GM12878 (cell line): ENCODE data around the gene CFAP53. TPM values are rescaled to one million over a fixed set of nuclear protein-coding genes. Genes with fewer than 3 reads are reported as not detected.

ENCODE experiments used
- BACH1 ChIP-seq: fragments of 450-650 bp; IDR thresholded peaks from 2 replicates; pipeline ENCODE4 v1.6.1; 2017; ENCODE audit warnings: mild to moderate bottlenecking, borderline replicate concordance
- EED ChIP-seq: sonication (generic); IDR thresholded peaks from 2 replicates; pipeline ENCODE4 v1.6.1; 2016; ENCODE audit warnings: antibody characterized with exemption, low read depth
- HCFC1 ChIP-seq: fragments of 150-350 bp; IDR thresholded peaks from 2 replicates; pipeline ENCODE4 v1.6.1; 2014; ENCODE audit warnings: low read length
- HDAC2 ChIP-seq: fragments of 200-600 bp; sonication (generic); IDR thresholded peaks from 2 replicates; pipeline ENCODE4 v1.6.1; 2017
- HDAC6 ChIP-seq: fragments of 200-600 bp; sonication (generic); IDR thresholded peaks from one replicate; pipeline ENCODE4 v1.8.0; 2017; ENCODE audit warnings: antibody characterized with exemption; ENCODE audit not compliant: unreplicated experiment
- JUNB ChIP-seq: IDR thresholded peaks from 2 replicates; pipeline ENCODE4 v1.6.1; 2016; ENCODE audit warnings: antibody characterized with exemption, mild to moderate bottlenecking
- JUND ChIP-seq: IDR thresholded peaks from 2 replicates; pipeline ENCODE4 v1.6.1; 2012; ENCODE audit warnings: low read depth, mild to moderate bottlenecking, low read length, improper control_type of control experiment, moderate library complexity
- MYC ChIP-seq: IDR thresholded peaks from 2 replicates; pipeline ENCODE4 v1.6.1; 2011; ENCODE audit warnings: mild to moderate bottlenecking, low read length, moderate library complexity, inconsistent platforms; ENCODE audit not compliant: insufficient read depth, insufficient replicate concordance, insufficient read length, severe bottlenecking
- NFXL1 ChIP-seq: fragments of 450-650 bp; IDR thresholded peaks from 2 replicates; pipeline ENCODE4 v1.6.1; 2017; ENCODE audit warnings: antibody characterized with exemption, mild to moderate bottlenecking, borderline replicate concordance
- NRF1 ChIP-seq: conservative IDR thresholded peaks from 2 replicates; pipeline ENCODE4 v1.6.1; 2011; ENCODE audit warnings: mild to moderate bottlenecking, low read depth, low read length, improper control_type of control experiment
- PAX5 ChIP-seq: IDR thresholded peaks from 2 replicates; pipeline ENCODE4 v1.6.1; 2011; ENCODE audit warnings: low read depth, low read length, borderline replicate concordance
- PML ChIP-seq: IDR thresholded peaks from 2 replicates; pipeline ENCODE4 v1.6.1; 2012; ENCODE audit warnings: low read length, inconsistent platforms
- PRDM15 ChIP-seq: fragments of 450-650 bp; formaldehyde crosslinking; IDR thresholded peaks from 2 replicates; pipeline ENCODE4 v1.4.0; 2020; ENCODE audit warnings: mild to moderate bottlenecking, moderate library complexity
- REST ChIP-seq: IDR thresholded peaks from 2 replicates; pipeline ENCODE4 v1.6.1; 2012; ENCODE audit warnings: mild to moderate bottlenecking, low read depth, low read length
- SIX5 ChIP-seq: IDR thresholded peaks from 2 replicates; pipeline ENCODE4 v1.6.1; 2011; ENCODE audit warnings: mild to moderate bottlenecking, low read depth, low read length, moderate library complexity; ENCODE audit not compliant: severe bottlenecking
- SMAD1 ChIP-seq: fragments of 450-650 bp; IDR thresholded peaks from 2 replicates; pipeline ENCODE4 v1.6.1; 2018; ENCODE audit warnings: mild to moderate bottlenecking, low read depth; ENCODE audit not compliant: partially characterized antibody
- SMAD5 ChIP-seq: IDR thresholded peaks from 2 replicates; pipeline ENCODE4 v1.6.1; 2016; ENCODE audit warnings: antibody characterized with exemption, low read depth
- SUZ12 ChIP-seq: fragments of 200-600 bp; sonication (generic); IDR thresholded peaks from one replicate; pipeline ENCODE4 v1.6.1; 2018; ENCODE audit warnings: antibody characterized with exemption, mild to moderate bottlenecking; ENCODE audit not compliant: unreplicated experiment
- TARDBP ChIP-seq: IDR thresholded peaks from 2 replicates; pipeline ENCODE4 v1.6.1; 2016; ENCODE audit warnings: borderline replicate concordance
- TBL1XR1 ChIP-seq: IDR thresholded peaks from 2 replicates; pipeline ENCODE4 v1.6.1; 2012; ENCODE audit warnings: low read depth, low read length, improper control_type of control experiment
- ZBED1 ChIP-seq: IDR thresholded peaks from 2 replicates; pipeline ENCODE4 v1.6.1; 2016; ENCODE audit warnings: borderline replicate concordance
- ZNF217 ChIP-seq: fragments of 450-650 bp; IDR thresholded peaks from 2 replicates; pipeline ENCODE4 v1.6.1; 2017; ENCODE audit warnings: antibody characterized with exemption, mild to moderate bottlenecking
- ZNF274 ChIP-seq: IDR thresholded peaks from one replicate; pipeline ENCODE4 v1.8.0; 2011; ENCODE audit not compliant: insufficient read length, insufficient read depth
- polyA plus RNA-seq, 11 experiments: library from polyadenylated mRNA; depleted of rRNA in 4 of 11; unstranded in 6 of 11; stranded (reverse) in 5 of 11; fragments of >200 nt; fragmentation: Nextera tagmentation in 4 of 11; fragmentation: Illumina TruSeq in 1 of 11; extraction: Ambion mirVana in 4 of 11; extraction: Trizol in 1 of 11; gene quantifications; 1 replicate in 1 of 11; 2 replicates in 10 of 11; pipeline versions ENCODE4 v1.2.1 to v1.2.3, GENCODE V29; 2011 to 2016; ENCODE audit warnings: inconsistent platforms in 2 of 11, missing spikeins in 2 of 11, low read depth in 1 of 11
- total RNA-seq, 4 experiments: library from RNA; depleted of rRNA in 3 of 4; stranded (reverse); fragments of >200 nt in 3 of 4; fragmentation: Illumina TruSeq in 1 of 4; extraction: Trizol in 1 of 4; gene quantifications; 2 replicates each; pipeline versions ENCODE4 v1.2.1 to v1.2.3, GENCODE V29; 2013 to 2021
- TF ChIP-seq, protein P1 (sequence below): fragments of 450-650 bp; IDR thresholded peaks from 2 replicates; pipeline ENCODE4 v1.6.1; 2014; ENCODE audit warnings: mild to moderate bottlenecking

The CFAP53 gene
- total and polyA plus RNA-seq, 10 of the 15 experiments (the other 5 are each of a cell fraction or from before 2014, with no cell fraction given), result 0.05 to 0.31 (median 0.12) TPM; not detected in 1

GRCh38 chr18:50313031-50313607 is 46.8 kb upstream of the CFAP53 start (continued):
- TF ChIP-seq ZNF217 (peak; percentile 77; the same call in 1 of the 2 replicates), SIX5 (no peak), SUZ12 (no peak), PAX5 (no peak), TARDBP (no peak), JUNB (peak; percentile 84), PRDM15 (CRISPR knock-in tag) (peak; percentile 82; the same call in 1 of the 2 replicates), ZBED1 (no peak), NFXL1 (no peak), SMAD5 (no peak), REST (no peak), TBL1XR1 (no peak), SMAD1 (no peak), JUND (peak; percentile 88), BACH1 (0 out of 2 replicates have a peak, but pooled peaks have one; percentile 58), HDAC6 (no peak), NRF1 (no peak), ZNF274 (no peak), HCFC1 (no peak), PML (no peak), HDAC2 (no peak), EED (peak; percentile 86), MYC (no peak)
- TF ChIP-seq, protein P1, sequence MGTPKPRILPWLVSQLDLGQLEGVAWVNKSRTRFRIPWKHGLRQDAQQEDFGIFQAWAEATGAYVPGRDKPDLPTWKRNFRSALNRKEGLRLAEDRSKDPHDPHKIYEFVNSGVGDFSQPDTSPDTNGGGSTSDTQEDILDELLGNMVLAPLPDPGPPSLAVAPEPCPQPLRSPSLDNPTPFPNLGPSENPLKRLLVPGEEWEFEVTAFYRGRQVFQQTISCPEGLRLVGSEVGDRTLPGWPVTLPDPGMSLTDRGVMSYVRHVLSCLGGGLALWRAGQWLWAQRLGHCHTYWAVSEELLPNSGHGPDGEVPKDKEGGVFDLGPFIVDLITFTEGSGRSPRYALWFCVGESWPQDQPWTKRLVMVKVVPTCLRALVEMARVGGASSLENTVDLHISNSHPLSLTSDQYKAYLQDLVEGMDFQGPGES, result no peak
